HepG2 (cell line): Measurements from ENCODE around the gene LHX3. TPM values are rescaled to one million over a fixed set of nuclear protein-coding genes. Genes with fewer than 3 reads are reported as not detected.

ENCODE experiments used
- ATRX ChIP-seq: sonication (generic); formaldehyde crosslinking; IDR thresholded peaks from 2 replicates; pipeline ENCODE4 v1.4.0; 2020; ENCODE audit warnings: missing genetic modification reagents, borderline replicate concordance
- ETV5 ChIP-seq: IDR thresholded peaks from 2 replicates; pipeline ENCODE4 v1.6.1; 2018; ENCODE audit warnings: missing biosample characterization, missing genetic modification reagents, inconsistent platforms, borderline replicate concordance
- GATA4 ChIP-seq: sonication (generic); IDR thresholded peaks from 2 replicates; pipeline ENCODE4 v1.6.1; 2016; ENCODE audit warnings: antibody characterized with exemption, low read depth, borderline replicate concordance
- IRF2 ChIP-seq: IDR thresholded peaks from 2 replicates; pipeline ENCODE4 v1.6.1; 2018; ENCODE audit warnings: missing genetic modification reagents, missing compliant biosample characterization
- MZF1 ChIP-seq: sonication (generic); formaldehyde crosslinking; IDR thresholded peaks from 2 replicates; pipeline ENCODE4 v1.8.1; 2023; ENCODE audit warnings: mild to moderate bottlenecking, missing genetic modification reagents, borderline replicate concordance
- PAXIP1 ChIP-seq: sonication (generic); formaldehyde crosslinking; conservative IDR thresholded peaks from 2 replicates; pipeline ENCODE4 v1.4.0; 2020; ENCODE audit warnings: mild to moderate bottlenecking, missing genetic modification reagents, moderate library complexity
- SPEN ChIP-seq: sonication (generic); formaldehyde crosslinking; IDR thresholded peaks from 2 replicates; pipeline ENCODE4 v1.5.1; 2020; ENCODE audit warnings: low read depth, mild to moderate bottlenecking, missing genetic modification reagents
- TSC22D2 ChIP-seq: sonication (generic); formaldehyde crosslinking; IDR thresholded peaks from 2 replicates; pipeline ENCODE4 v1.5.1; 2020; ENCODE audit warnings: missing genetic modification reagents, mild to moderate bottlenecking, borderline replicate concordance
- ZBED4 ChIP-seq: sonication (generic); formaldehyde crosslinking; IDR thresholded peaks from 2 replicates; pipeline ENCODE4 v1.4.0; 2020; ENCODE audit warnings: missing genetic modification reagents, borderline replicate concordance
- ZBTB10 ChIP-seq: sonication (generic); formaldehyde crosslinking; IDR thresholded peaks from 2 replicates; pipeline ENCODE4 v1.4.0; 2020; ENCODE audit warnings: missing genetic modification reagents, borderline replicate concordance
- ZBTB20 ChIP-seq: sonication (generic); formaldehyde crosslinking; IDR thresholded peaks from 2 replicates; pipeline ENCODE4 v1.8.1; 2023; ENCODE audit warnings: missing genetic modification reagents, low read depth, mild to moderate bottlenecking, borderline replicate concordance
- ZFP36 ChIP-seq: fragments of 150-350 bp; IDR thresholded peaks from 2 replicates; pipeline ENCODE4 v1.6.1; 2018; ENCODE audit warnings: borderline replicate concordance, low read length, low read depth; ENCODE audit not compliant: partially characterized antibody
- ZNF17 ChIP-seq: sonication (generic); formaldehyde crosslinking; IDR thresholded peaks from 2 replicates; pipeline ENCODE4 v1.5.0; 2020; ENCODE audit warnings: mild to moderate bottlenecking, missing genetic modification reagents
- ZNF224 ChIP-seq: sonication (generic); formaldehyde crosslinking; IDR thresholded peaks from 2 replicates; pipeline ENCODE4 v1.5.0; 2020; ENCODE audit warnings: mild to moderate bottlenecking, missing genetic modification reagents
- ZNF513 ChIP-seq: sonication (generic); formaldehyde crosslinking; conservative IDR thresholded peaks from 2 replicates; pipeline ENCODE4 v1.5.0; 2020; ENCODE audit warnings: missing genetic modification reagents
- polyA plus RNA-seq, 8 experiments: library from polyadenylated mRNA; depleted of rRNA in 3 of 8; stranded (reverse) in 7 of 8; unstranded in 1 of 8; fragments of >200 nt; fragmentation: Illumina TruSeq in 4 of 8; extraction: Trizol in 4 of 8; gene quantifications; 2 replicates each; pipeline versions ENCODE4 v1.2.1 to v1.2.3, GENCODE V29; 2011 to 2016; ENCODE audit warnings: low read depth in 4 of 8, missing spikeins in 1 of 8, mixed read lengths in 1 of 8; ENCODE audit not compliant: insufficient read depth in 1 of 8
- total RNA-seq, 5 experiments: library from RNA; depleted of rRNA; stranded (reverse); fragments of >200 nt; fragmentation: Illumina TruSeq; extraction: Trizol; gene quantifications; 2 replicates each; pipeline ENCODE4 v1.2.3, GENCODE V29; 2016; ENCODE audit warnings: low read depth in 1 of 5
- TF ChIP-seq, protein P1 (sequence below): sonication (generic); formaldehyde crosslinking; IDR thresholded peaks from 2 replicates; pipeline ENCODE4 v1.8.1; 2023; ENCODE audit warnings: mild to moderate bottlenecking, missing genetic modification reagents, borderline replicate concordance

The LHX3 gene
- total and polyA plus RNA-seq, 2 of the 13 experiments (the other 11 are each of a cell fraction or from before 2014, with no cell fraction given) = not detected

DNA sequence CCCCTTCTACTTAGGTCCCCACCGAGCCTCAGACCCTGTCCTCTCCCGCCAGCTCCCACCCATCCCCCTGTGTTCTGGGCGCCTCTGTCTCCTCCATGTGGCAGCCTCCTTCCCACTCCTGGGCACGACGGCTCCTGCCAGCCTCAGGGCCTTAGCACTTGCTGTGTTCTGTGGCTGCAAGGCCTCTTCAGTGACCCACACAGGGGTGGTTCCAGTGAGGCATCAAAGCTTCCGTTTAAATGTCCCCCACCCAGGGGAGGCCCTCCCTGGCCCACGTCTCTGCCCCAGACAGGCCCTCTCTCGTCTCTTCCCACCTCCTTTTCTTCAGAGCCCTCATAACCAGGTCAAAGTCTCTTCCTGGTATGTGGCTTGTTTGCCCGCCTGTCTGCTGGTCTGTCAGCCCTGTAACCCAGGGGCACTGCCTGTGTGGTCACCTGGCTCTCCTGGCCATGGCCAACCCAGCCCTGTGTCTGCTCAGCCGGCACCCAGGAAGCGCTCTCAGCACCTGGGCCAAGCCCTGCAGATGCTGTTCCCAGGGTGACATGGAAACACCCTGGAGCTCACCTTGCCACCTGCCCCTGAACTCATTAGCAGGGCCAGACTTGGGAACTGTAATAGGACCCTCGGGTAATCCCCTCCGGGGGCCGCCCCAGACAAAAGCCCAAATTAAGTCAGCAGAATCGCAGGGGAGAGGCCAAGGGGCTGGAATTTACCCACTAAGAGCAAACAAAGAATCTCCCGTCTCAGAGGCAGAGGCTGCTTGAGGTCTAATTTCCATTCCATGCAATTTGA lies 33.7 kb downstream of the LHX3 start (continued):
- peak; percentile 51; the same call in 1 of the 2 replicates for TF ChIP-seq PAXIP1 (CRISPR knock-in tag)
- no peak for TF ChIP-seq ZNF224 (CRISPR knock-in tag)
- TF ChIP-seq ZFP36 = no peak
- no peak for TF ChIP-seq ZNF17 (CRISPR knock-in tag)
- TF ChIP-seq ZBTB20 (CRISPR knock-in tag) = no peak
- no peak for TF ChIP-seq ZNF513
- TF ChIP-seq ZBED4 (CRISPR knock-in tag) = no peak
- no peak for TF ChIP-seq IRF2
- no peak for TF ChIP-seq TSC22D2 (CRISPR knock-in tag)
- TF ChIP-seq, protein P1, sequence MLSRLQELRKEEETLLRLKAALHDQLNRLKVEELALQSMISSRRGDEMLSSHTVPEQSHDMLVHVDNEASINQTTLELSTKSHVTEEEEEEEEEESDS (CRISPR knock-in tag) = no peak
- no peak for TF ChIP-seq SPEN (CRISPR knock-in tag)
- TF ChIP-seq ZBTB10 (CRISPR knock-in tag) = no peak
- no peak for TF ChIP-seq MZF1
- no peak for TF ChIP-seq ETV5
- TF ChIP-seq ATRX (CRISPR knock-in tag) = no peak
- no peak for TF ChIP-seq GATA4
